ENCODE measurements around the gene MEPE.
"Not testable (repeated sequence)": the region's sequence is repeated elsewhere in the genome, so short reads cannot be mapped to it uniquely, and the experiment has no call there.

MEPE gene

GRCh38 chr4:87882321-87882720, 49.6 kb downstream of the MEPE start:
- no peak for DNase-seq

GRCh38 chr4:87882861-87883260, 50.1 kb downstream of the MEPE start:
- DNase-seq, result no peak

GRCh38 chr4:87884976-87885549, 52.3 kb downstream of the MEPE start:
- no peak for DNase-seq

GRCh38 chr4:87886083-87886482, 53.3 kb downstream of the MEPE start:
- DNase-seq, result no peak

GRCh38 chr4:87890753-87891152, 58.0 kb downstream of the MEPE start:
- not testable (repeated sequence) for DNase-seq

GRCh38 chr4:87895964-87896621, 63.3 kb downstream of the MEPE start:
- DNase-seq, result peak in 6 of 58 donors; percentile 1 to 37 (median 9)
